Measurements from ENCODE around the gene IFITM1. TPM values are rescaled to one million over a fixed set of nuclear protein-coding genes. Genes with fewer than 3 reads are reported as not detected.

Gene IFITM1
- total and polyA plus RNA-seq, 7 experiments from 2014 or later, result 97.4 to 2,355 (median 365) TPM

DNA sequence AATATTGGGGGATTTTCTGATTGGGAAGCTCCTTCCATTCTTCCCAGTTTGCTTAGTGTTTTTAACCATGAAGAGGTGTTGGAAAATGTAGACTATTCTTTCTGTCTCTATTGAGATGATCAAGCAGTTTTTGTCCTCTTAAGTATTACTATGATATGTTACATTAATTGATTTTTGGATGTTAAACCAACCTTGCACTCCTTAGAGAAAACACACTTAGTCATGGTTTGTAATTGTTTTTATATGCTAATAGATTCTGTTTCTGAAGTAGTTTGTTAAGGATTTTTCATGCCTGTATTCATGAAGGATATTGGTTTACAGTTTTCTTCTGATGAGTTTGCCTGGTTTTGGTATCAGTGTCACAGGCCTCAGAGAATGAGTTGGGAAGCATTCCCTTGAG lies 37.6 kb upstream of the IFITM1 start:
- intact Hi-C loops (cut with micrococcal nuclease), result no loop called here
- Mint-ChIP-seq H3K4me3 (peak overlapping the region in 1 of 10 donors; percentile 74), H3K27ac (peak overlapping the region in 6 of 9 donors; percentile 72 to 91 (median 87)), H3K27me3 (peaks cover 0 to 42% (median 0%) of the 10 kb centered on the region in 5 donors), H3K4me1 (peaks cover 25 to 46% (median 31%) of the 10 kb centered on the region in 7 donors), H3K9me3 (peaks cover 0 to 11% (median 2%) of the 10 kb centered on the region in 11 donors), H3K36me3 (peaks cover 0 to 31% (median 11%) of the 10 kb centered on the region in 5 donors)
- H3K9me3 ChIP-seq (ENCODE audit: control insufficient read depth in 2 of 3, low read length in 3 of 3), result no peaks in the 10 kb centered on the region
- no peak for ATAC-seq
- H3K27ac ChIP-seq (ENCODE audit: low read depth, low read length), result no peak overlapping the region
- peaks cover 6 to 13% of the 10 kb centered on the region in 2 donors for H3K4me1 ChIP-seq (ENCODE audit: control insufficient read depth in 2 of 2, insufficient read depth in 2 of 2, low read length in 2 of 2)
- CTCF ChIA-PET, result no interaction called here
- no peak overlapping the region for H3K4me3 ChIP-seq (ENCODE audit: low read length)
- DNase-seq, result no peak
- no peaks in the 10 kb centered on the region for H3K27me3 ChIP-seq (ENCODE audit: control insufficient read depth in 2 of 2, insufficient read depth in 2 of 2, low read length in 2 of 2)
- POLR2A ChIA-PET, result interaction anchor here (0.6 to 14.9 kb wide), 5 partner anchors 9 to 83 kb away, joined by 3 to 330 read pairs (median 5); partner anchors contain the start of genes NLRP6 and PGGHG
- H3K36me3 ChIP-seq (ENCODE audit: control insufficient read depth in 2 of 3, insufficient read depth in 3 of 3, low read length in 3 of 3), result no peaks in the 10 kb centered on the region

DNA sequence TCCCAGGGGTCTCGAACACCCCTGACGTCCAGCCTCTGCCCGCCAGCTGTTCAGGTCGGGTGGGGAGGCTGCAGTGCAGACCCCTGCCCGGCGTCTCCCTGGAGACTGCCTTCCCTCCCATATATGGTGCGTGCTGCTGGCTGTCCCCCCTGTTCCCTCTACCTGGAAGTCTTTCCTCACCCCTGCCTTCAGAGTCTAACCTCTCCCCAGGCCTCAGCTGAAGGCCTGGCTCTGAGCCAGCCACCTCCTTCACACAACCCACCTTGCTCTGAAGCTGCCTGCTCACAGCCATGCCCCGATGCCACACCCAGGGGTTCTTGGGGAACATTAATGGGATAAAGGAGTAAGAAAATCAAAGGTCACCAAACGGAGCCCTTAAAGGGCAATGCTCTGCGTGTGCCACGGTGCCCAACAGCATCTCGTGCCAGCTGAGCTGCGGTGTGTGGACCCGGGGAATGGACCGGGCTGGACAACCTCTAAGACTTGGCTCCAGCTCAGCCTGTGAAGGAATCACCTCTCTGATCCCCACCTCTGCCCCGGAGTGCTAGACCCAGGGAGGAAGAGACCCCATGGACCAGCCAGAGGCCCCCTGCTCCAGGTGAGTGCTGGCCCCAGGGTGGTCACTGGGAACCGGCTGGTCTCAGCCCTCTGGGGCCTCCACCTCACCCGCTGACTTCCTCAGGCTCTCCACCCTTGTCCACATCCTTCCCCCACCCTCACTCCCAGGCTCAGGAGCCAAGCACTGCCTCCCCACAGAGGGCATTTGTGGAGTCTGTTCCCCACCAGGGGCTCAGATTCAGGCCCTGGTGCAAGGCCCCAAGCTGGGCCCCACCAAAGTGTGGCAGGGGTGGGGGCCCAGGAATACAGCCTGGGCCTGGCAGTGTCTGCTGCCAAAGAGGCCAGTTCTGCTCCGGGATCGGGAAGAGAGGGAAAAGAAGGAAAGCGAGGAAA lies 35.6 kb upstream of the IFITM1 start, which contains the start of gene NLRP6:
TSS of gene NLRP6 (plus strand) at position 407 of the 951 bp plus-strand sequence. CDS start at position 570, 163 bp downstream.
- Histone ChIP-seq H3K4me3 (ENCODE audit: low read length) (peak within 1 kb of the TSS; percentile 52), H3K27me3 (ENCODE audit: control insufficient read depth in 2 of 2, insufficient read depth in 2 of 2, low read length in 2 of 2) (no peaks in the 10 kb centered on the region), H3K4me1 (ENCODE audit: control insufficient read depth in 2 of 2, insufficient read depth in 2 of 2, low read length in 2 of 2) (peaks cover 22% of the 10 kb centered on the region in 2 donors), H3K27ac (ENCODE audit: low read depth, low read length) (peak within 1 kb of the TSS; percentile 61), H3K36me3 (ENCODE audit: control insufficient read depth in 2 of 3, insufficient read depth in 3 of 3, low read length in 3 of 3) (no peaks in the 10 kb centered on the region), H3K9me3 (ENCODE audit: control insufficient read depth in 2 of 3, low read length in 3 of 3) (no peaks in the 10 kb centered on the region)
- Mint-ChIP-seq H3K4me1 (peaks cover 36 to 62% (median 47%) of the 10 kb centered on the region in 7 donors), H3K27ac (peak within 1 kb of the TSS in 8 of 9 donors; percentile 82 to 93 (median 89)), H3K27me3 (peaks cover 0 to 58% (median 0%) of the 10 kb centered on the region in 5 donors), H3K4me3 (peak within 1 kb of the TSS; percentile 70 to 93 (median 87)), H3K36me3 (peaks cover 0 to 47% (median 11%) of the 10 kb centered on the region in 5 donors), H3K9me3 (peaks cover 0 to 11% (median 2%) of the 10 kb centered on the region in 11 donors)
- intact Hi-C loops (cut with micrococcal nuclease), result no loop called here
- ChIA-PET CTCF (interaction anchor here (0.6 to 5.0 kb wide), 6 partner anchors 10 to 481 kb away, joined by 3 to 34 read pairs (median 3); no protein-coding TSS in a partner anchor), POLR2A (interaction anchor here (0.6 to 15.1 kb wide), 13 partner anchors 2 to 129 kb away, joined by 3 to 330 read pairs (median 4); partner anchors contain the start of genes BET1L, NLRP6, PGGHG and RIC8A)
- DNase-seq, result peak in 2 of 9 donors; percentile 22 to 32
- ATAC-seq, result no peak

DNA sequence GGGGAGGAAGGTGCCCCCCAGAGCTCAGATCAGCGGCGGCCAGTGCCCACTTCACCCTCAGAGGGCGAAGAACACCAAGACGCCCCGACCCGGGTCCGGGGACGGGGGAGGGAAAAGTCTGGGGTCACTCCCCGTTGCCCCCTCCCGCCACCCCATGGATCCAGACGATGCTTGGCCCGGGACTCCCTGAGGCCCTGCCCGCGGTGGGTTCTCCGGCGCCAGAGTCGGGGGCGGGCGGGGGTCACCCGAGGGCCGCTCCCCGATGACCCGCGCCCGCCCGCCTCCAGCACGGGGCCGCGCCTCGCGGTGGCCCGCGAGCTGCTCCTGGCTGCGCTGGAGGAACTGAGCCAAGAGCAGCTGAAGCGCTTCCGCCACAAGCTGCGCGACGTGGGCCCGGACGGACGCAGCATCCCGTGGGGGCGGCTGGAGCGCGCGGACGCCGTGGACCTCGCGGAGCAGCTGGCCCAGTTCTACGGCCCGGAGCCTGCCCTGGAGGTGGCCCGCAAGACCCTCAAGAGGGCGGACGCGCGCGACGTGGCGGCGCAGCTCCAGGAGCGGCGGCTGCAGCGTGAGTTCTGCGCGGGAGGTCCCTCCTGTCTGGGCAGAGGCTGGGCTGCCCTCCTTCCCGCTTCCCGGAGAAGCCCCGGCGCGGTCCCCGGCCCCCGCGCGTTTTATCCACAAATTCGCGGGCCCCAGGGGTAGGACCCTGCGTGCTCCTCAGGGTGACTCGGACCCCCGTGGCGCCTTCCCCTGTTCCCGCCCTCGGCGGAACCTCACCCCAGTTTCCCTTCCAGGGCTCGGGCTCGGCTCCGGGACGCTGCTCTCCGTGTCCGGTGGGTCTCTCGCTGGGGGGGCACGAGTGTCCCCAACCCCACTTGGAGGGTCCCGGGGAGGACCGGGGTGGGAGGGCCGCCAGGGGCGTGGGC lies 34.5 kb upstream of the IFITM1 start:
- H3K27ac ChIP-seq (ENCODE audit: low read depth, low read length), result peak overlapping the region; percentile 61
- H3K27me3 ChIP-seq (ENCODE audit: control insufficient read depth in 2 of 2, insufficient read depth in 2 of 2, low read length in 2 of 2), result no peaks in the 10 kb centered on the region
- Mint-ChIP-seq H3K4me1 (peaks cover 39 to 68% (median 53%) of the 10 kb centered on the region in 7 donors), H3K36me3 (peaks cover 0 to 52% (median 14%) of the 10 kb centered on the region in 5 donors), H3K9me3 (peaks cover 0 to 11% (median 2%) of the 10 kb centered on the region in 11 donors), H3K27ac (peak overlapping the region in 6 of 9 donors; percentile 82 to 93 (median 88)), H3K27me3 (peaks cover 0 to 55% (median 0%) of the 10 kb centered on the region in 5 donors), H3K4me3 (peak overlapping the region; percentile 80 to 93 (median 88))
- H3K4me3 ChIP-seq (ENCODE audit: low read length), result peak overlapping the region; percentile 52
- H3K4me1 ChIP-seq (ENCODE audit: control insufficient read depth in 2 of 2, insufficient read depth in 2 of 2, low read length in 2 of 2), result peaks cover 22% of the 10 kb centered on the region in 2 donors
- DNase-seq (peak in 4 of 9 donors; percentile 12 to 35 (median 28)), ATAC-seq (peak; percentile 48)
- no peaks in the 10 kb centered on the region for H3K36me3 ChIP-seq (ENCODE audit: control insufficient read depth in 2 of 3, insufficient read depth in 3 of 3, low read length in 3 of 3)
- ChIA-PET CTCF (interaction anchor here (0.7 to 5.0 kb wide), 5 partner anchors 11 to 92 kb away, joined by 3 to 34 read pairs (median 3); no protein-coding TSS in a partner anchor), POLR2A (interaction anchor here (0.6 to 15.1 kb wide), 20 partner anchors 3 to 256 kb away, joined by 3 to 330 read pairs (median 5); partner anchors contain the start of genes BET1L, HRAS, IFITM2 and NLRP6)
- H3K9me3 ChIP-seq (ENCODE audit: control insufficient read depth in 2 of 3, low read length in 3 of 3), result no peaks in the 10 kb centered on the region
- intact Hi-C loops (cut with micrococcal nuclease), result no loop called here

DNA sequence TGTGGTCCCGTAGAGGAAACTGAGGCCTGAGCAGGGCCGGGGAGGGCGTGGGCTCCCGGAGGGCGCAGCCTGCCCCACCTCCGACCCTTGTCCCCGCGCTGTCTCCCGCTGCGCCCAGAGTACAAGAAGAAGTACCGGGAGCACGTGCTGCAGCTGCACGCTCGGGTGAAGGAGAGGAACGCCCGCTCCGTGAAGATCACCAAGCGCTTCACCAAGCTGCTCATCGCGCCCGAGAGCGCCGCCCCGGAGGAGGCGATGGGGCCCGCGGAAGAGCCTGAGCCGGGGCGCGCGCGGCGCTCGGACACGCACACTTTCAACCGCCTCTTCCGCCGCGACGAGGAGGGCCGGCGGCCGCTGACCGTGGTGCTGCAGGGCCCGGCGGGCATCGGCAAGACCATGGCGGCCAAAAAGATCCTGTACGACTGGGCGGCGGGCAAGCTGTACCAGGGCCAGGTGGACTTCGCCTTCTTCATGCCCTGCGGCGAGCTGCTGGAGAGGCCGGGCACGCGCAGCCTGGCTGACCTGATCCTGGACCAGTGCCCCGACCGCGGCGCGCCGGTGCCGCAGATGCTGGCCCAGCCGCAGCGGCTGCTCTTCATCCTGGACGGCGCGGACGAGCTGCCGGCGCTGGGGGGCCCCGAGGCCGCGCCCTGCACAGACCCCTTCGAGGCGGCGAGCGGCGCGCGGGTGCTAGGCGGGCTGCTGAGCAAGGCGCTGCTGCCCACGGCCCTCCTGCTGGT lies 33.7 kb upstream of the IFITM1 start:
- Mint-ChIP-seq H3K27ac (peak overlapping the region in 6 of 9 donors; percentile 84 to 90 (median 86)), H3K4me1 (peaks cover 37 to 67% (median 53%) of the 10 kb centered on the region in 7 donors)
- intact Hi-C loops (cut with micrococcal nuclease), result loop anchor here (1.0 to 2.0 kb wide), 7 partner anchors 8 to 73 kb away; partner anchors contain the start of genes BET1L (in 1 of the 2), PGGHG (in 1 of the 2) and RIC8A (in 1 of the 2)

More for the DNA sequence above, 33.7 kb upstream of the IFITM1 start:
- Mint-ChIP-seq H3K9me3 (peaks cover 0 to 11% (median 2%) of the 10 kb centered on the region in 11 donors), H3K4me3 (peak overlapping the region; percentile 85 to 96 (median 90)), H3K36me3 (peaks cover 0 to 55% (median 14%) of the 10 kb centered on the region in 5 donors), H3K27me3 (peaks cover 0 to 53% (median 0%) of the 10 kb centered on the region in 5 donors)
- DNase-seq (peak in 6 of 9 donors; percentile 40 to 59 (median 54)), ATAC-seq (peak; percentile 70)
- POLR2A ChIA-PET, result interaction anchor here (0.6 to 15.1 kb wide), 21 partner anchors 4 to 255 kb away, joined by 3 to 330 read pairs (median 7); partner anchors contain the start of genes BET1L, HRAS, IFITM2 and NLRP6
- Histone ChIP-seq H3K36me3 (ENCODE audit: control insufficient read depth in 2 of 3, insufficient read depth in 3 of 3, low read length in 3 of 3) (no peaks in the 10 kb centered on the region), H3K4me1 (ENCODE audit: control insufficient read depth in 2 of 2, insufficient read depth in 2 of 2, low read length in 2 of 2) (peaks cover 22% of the 10 kb centered on the region in 2 donors), H3K9me3 (ENCODE audit: control insufficient read depth in 2 of 3, low read length in 3 of 3) (no peaks in the 10 kb centered on the region), H3K4me3 (ENCODE audit: low read length) (peak overlapping the region; percentile 75), H3K27me3 (ENCODE audit: control insufficient read depth in 2 of 2, insufficient read depth in 2 of 2, low read length in 2 of 2) (no peaks in the 10 kb centered on the region), H3K27ac (ENCODE audit: low read depth, low read length) (peak overlapping the region; percentile 61)
- CTCF ChIA-PET, result interaction anchor here (0.7 to 5.0 kb wide), 8 partner anchors 12 to 75 kb away, joined by 3 to 34 read pairs (median 4); partner anchors contain the start of genes BET1L and RIC8A
